Middle frontal gyrus (tissue), 1 donor: Measurements from ENCODE around the gene ATP6V0E1.

Source experiments
- DNase-seq: peaks from one replicate; pipeline ENCODE4 v3.0.0-alpha.2; 2015; ENCODE audit warnings: low spot score; ENCODE audit errors: extremely low spot score

ATP6V0E1 gene

DNA sequence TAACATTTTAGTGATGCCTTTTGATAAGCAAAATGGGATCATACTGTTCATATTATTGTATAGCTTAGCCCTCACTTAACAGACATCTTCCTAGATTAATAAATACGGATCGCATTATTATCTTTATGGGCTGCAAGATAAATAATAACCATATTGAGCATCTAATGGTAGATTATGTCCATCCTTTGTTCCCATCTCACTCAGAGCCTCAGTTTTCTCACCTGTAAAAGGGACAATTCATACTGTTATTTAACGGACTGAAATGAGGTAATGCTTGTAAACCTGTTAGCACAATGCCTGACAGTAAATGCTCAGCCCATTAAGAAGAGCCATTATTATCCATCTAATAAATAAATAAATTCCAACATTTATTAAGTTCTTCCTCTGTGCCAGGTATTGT is 27.3 kb upstream of the ATP6V0E1 start:
- DNase-seq = no peak

GRCh38 chr5:172956936-172957335 is 26.6 kb upstream of the ATP6V0E1 start:
- DNase-seq = no peak

- DNase-seq = no peak
These were observed 26.1 kb upstream of the ATP6V0E1 start for GRCh38 chr5:172957458-172957857.

GRCh38 chr5:172958331-172959046 is 25.1 kb upstream of the ATP6V0E1 start:
- no peak for DNase-seq

DNA sequence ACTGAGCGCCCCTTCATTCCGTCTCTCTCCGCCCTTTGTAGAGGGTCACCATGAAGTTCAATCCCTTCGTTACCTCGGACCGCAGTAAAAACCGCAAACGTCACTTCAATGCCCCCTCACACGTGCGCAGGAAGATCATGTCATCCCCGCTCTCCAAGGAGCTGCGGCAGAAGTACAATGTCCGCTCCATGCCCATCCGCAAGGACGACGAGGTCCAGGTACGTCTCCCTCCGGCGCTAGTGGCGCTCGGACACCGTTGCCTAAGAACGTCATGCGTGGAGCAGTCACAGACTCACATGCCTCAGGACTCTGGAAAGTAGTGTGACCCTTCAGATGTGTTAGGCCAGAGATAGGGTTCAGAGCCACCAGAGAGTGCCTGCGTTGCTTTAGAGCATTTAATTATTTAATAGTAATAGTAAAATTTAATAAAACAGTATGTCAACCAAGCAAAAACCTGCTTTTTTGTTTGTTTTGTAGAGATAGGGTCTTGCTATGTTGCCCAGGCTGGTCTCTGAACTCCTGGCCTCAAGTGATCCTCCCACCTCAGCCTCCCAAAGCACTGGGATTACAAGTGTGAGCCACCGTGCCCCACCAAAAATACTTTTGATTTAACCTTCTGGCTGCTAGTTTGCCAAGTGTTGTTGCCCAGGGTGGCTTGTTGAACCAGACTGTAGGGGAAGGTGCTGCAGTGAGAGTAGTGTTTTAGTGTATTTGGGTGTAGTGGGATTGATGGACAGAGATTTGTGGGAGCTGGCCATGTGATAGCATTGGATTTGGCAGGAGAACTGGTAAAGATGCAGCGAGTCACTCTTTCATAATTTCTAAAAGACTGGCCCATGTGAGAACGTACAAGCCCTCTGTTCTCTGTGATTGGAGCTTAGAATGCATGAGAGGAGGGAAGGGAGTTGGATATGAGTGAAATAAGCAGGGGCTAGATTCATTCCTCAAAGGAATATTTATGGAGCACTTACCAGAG is 23.5 kb upstream of the ATP6V0E1 start:
- no peak for DNase-seq

DNA sequence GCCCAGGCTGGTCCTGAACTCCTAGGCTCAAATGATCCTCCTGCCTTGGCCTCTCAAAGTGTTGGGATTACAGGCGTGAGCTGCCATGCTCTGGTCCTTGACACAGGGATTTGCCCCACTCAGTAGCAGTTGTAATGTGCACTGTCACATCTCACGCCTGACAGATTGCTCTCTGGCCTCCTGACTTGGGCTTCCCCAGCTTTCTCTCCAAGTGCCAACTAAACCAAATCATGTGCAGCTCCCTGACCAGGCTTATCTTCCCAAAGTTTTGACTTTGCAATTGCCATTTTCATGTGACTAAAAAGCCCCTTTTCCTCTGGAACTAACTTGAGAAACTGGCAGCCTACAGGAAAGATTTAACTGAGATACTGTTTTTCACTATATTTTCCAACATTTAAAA is 13.7 kb upstream of the ATP6V0E1 start:
- no peak for DNase-seq

- DNase-seq = no peak
These were observed 12.1 kb upstream of the ATP6V0E1 start for GRCh38 chr5:172971482-172971881.

GRCh38 chr5:172972552-172972951 is 11.0 kb upstream of the ATP6V0E1 start:
- no peak for DNase-seq

DNA sequence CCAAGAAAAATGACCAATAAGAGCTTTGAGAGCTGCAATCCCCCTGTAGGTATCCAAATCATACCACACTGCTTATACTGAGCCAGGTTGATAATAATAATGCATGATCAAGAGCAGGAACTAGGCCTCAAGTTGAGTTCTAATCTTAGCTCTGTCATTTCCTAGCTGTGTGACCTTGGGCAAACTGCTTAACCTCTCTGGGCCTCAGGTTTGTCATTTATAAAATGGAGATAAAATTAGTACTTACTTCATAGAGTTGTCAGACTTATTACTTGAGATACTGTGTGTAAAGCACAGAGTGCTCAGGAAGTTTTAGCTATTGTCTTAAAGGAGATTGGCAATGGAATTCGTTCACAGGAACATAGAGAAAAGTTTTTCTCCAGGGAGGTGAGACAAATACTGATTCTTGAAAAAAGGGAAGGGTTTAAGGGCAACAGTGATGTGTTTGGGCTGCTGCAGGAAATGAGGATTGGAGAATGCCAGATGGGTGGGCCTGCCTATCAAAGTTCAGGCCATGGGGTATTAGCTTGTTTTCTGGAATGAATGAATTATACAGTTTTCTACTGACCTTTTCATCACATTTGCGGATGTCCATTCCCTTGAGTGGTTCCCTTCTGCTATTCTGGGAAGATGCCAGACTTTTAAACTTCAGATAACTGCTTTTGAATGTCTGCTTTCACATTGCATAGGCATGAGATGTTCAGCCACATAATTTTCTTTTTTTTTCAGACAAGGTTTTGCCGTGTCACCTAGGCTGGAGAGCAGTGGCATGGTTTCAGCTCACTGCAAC is 10.2 kb upstream of the ATP6V0E1 start:
- DNase-seq = no peak

- no peak for DNase-seq
These were observed 9.6 kb upstream of the ATP6V0E1 start for GRCh38 chr5:172973931-172974330.

DNA sequence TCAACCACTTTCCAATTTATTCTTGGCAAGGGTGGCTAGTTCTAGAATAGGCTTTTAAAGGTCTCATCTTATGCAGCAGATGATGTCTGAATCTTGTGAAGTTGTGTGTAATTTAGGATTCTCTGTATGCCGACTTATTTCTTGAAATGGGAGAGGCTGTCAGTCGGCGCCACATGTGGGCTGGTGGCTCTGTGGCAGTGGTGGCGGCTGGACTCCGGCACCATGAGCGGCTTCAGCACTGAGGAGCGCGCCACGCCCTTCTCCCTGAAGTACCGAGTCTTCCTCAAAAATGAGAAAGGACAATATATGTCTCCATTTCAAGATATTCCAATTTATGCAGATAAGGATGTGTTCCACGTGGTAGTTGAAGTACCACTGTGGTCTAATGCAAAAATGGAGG is 8.3 kb upstream of the ATP6V0E1 start:
- no peak for DNase-seq

DNA sequence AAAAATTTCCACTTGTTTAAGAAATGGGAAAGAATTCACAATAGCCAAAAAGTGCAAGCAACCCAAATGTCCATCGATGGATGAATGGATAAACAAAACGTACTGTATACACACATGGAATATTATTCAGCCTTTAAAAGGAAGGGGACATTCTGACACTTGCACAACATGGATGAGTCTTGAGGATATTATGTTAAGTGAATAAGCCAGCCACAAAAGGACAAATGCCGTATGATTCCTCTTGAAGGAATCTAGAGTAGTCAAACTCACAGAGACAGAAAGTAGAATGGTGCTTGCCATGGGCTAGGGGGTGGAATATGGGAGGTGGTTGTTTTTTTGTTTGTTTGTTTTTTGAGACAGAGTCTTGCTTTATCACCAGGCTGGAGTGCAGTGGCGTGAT is 3.8 kb upstream of the ATP6V0E1 start:
- no peak for DNase-seq

GRCh38 chr5:172981931-172982330 is 1.6 kb upstream of the ATP6V0E1 start:
- no peak for DNase-seq

DNA sequence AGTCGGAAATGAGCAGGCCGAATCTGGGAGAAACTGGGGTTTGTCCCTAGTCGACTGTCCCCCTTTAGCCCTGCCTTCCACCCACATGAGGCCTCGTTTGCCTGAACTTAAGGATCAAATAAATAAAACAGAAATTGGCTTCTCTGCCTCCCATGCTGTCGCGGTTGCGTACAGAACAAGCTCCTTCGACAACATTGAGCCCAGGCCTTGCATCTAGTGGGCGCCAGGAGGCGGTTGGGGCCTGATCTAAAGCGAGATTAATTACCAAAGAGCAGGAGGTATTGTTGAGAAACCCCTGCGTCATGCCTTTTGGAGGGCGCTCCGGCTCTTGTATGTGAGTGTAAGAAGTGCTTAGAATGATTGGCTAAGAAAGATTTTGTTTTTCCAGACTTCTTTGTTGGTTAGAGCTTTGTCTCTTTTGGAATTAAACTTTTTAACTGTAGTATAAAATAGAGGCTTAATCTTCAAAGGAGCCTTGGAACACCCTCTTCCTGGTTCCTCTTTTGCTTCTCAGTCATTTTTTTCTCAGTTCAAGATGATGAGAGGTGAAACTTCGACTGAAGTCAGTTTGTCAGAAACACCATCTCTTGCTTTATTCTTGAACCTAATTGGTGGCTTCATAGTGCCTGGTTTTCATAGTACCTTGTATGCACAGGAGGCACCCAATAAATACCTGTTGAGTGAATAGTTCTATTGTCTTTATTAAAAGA is 828 bp downstream of the ATP6V0E1 start:
- peak; percentile 40 for DNase-seq

DNA sequence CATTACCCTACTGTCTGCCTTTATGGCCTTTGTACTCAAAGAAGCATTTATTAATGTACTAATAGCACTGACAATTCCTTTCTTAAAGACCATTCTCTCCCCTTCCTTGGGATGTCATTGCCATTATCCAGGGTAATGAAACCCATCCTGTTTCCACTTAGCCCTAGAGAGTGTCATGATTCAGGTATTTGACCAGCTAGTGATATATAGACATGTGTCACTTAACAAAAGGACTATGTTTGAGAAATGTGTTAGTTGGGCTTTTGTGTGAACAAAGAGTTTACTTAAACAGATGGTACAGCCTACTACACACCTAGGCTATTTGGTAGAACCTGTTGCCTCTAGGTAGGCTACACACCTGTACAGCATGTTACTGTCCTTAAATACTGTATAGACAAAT is 2.0 kb downstream of the ATP6V0E1 start:
- DNase-seq = no peak

GRCh38 chr5:172988276-172988675 is 4.7 kb downstream of the ATP6V0E1 start:
- DNase-seq = no peak

DNA sequence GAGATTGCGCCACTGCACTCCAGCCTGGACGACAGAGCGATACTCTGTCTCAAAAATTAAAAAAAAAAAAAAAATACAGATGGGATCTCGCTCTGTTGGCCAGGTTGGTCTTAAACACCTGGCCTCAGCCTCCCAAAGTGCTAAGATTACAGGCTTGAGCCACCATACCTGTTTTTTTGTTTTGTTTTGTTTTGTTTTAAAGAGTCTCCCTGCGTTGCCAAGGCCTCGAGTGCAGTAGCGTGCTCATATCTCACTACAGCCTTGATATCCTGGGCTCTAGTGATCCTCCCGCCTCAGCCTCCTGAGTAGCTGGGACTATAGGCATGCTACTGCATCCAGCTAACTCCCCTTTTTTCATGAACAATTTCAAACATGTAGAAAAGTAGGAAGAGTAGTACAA is 7.2 kb downstream of the ATP6V0E1 start:
- no peak for DNase-seq

GRCh38 chr5:172994405-172994804 is 10.8 kb downstream of the ATP6V0E1 start:
- no peak for DNase-seq

- no peak for DNase-seq
These were observed 15.9 kb downstream of the ATP6V0E1 start for GRCh38 chr5:172999372-172999973.

DNA sequence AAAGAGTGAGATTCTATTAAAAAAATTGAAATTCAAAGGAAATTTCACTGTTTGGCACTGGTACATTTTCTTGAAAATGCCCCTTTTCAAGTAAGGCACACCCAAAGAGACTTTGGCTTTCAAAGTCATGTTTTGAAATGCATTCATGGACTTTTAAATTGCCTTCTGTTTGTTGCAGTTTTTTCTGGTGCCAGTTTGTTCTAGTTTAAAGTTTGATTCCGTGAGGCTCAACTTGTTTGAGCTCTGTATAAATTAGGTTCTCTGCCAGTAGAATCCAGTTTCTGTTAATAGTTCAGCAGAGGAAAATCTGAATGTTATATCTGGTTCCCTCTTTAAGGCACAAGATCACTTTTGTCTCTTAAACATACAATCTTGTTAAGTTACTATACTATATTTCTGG is 16.4 kb downstream of the ATP6V0E1 start:
- DNase-seq = no peak
